ENCODE measurements around the gene THSD7B. TPM values are rescaled to one million over a fixed set of nuclear protein-coding genes. Genes with fewer than 3 reads are reported as not detected.

Gene THSD7B
- total and polyA plus RNA-seq, 10 of the 15 experiments (the other 5 are each of a cell fraction or from before 2014, with no cell fraction given): 0.03 to 0.56 (median 0.28) TPM

DNA sequence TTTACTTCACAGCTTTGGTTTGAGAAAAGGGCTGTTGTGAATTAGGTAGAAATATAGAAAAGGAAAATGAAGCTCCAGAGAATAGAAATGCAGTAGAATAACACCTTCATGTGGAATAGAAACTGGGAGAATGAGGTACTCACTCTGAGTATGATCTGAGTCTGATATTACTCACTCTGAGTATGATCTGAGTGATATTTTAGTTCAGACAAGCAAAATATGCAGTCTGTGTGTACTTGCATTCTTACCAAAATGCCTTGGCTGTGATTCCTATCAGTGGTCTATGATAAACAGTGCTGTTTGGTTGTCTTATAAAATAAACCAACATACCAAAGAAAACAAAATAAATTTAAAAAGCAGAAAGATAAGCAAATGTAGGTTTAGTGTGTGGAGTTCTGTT, 487.6 kb downstream of the THSD7B start:
- POLR2A ChIA-PET: interaction anchor here (0.6 to 0.7 kb wide), 2 partner anchors 31 to 60 kb away, joined by 4 to 6 read pairs; no protein-coding TSS in a partner anchor
- H4K20me1 ChIP-seq (ENCODE audit: control insufficient read depth, insufficient read depth): no peaks in the 10 kb centered on the region
- H3K9ac ChIP-seq (ENCODE audit: control insufficient read depth, insufficient read depth, low read length): no peak overlapping the region
- SMC1A ChIA-PET (ENCODE audit: uncharacterized antibody, unreplicated experiment): no interaction called here
- intact Hi-C loops (cut with micrococcal nuclease; ENCODE audit: unreplicated experiment) (no loop called here), in situ Hi-C loops (cut with MboI) (no loop called here)
- H3K9me3 ChIP-seq (replicated peaks; ENCODE audit: control insufficient read depth, insufficient read depth, low read length): no peaks in the 10 kb centered on the region
- H3K4me3 ChIP-seq: no peak overlapping the region
- no peaks in the 10 kb centered on the region for H3K4me1 ChIP-seq (ENCODE audit: control insufficient read depth, insufficient read depth, low read length)
- no peak overlapping the region for H3K27ac ChIP-seq (ENCODE audit: control insufficient read depth, insufficient read depth)
- H2AFZ ChIP-seq (ENCODE audit: control insufficient read depth, low read depth, low read length): no peak overlapping the region
- H3K79me2 ChIP-seq (ENCODE audit: control insufficient read depth, insufficient read depth, low read length): no peaks in the 10 kb centered on the region
- CTCF ChIA-PET: interaction anchor here (0.8 kb wide), 2 partner anchors 14 to 51 kb away, joined by 3 read pairs; no protein-coding TSS in a partner anchor
- peak; percentile 88 for ATAC-seq
- no TSS peak for BruUV-seq (replicated peaks)
- RAD21 ChIA-PET (ENCODE audit: unreplicated experiment): interaction anchor here (0.7 to 1.1 kb wide), 2 partner anchors 25 to 50 kb away, joined by 3 read pairs; no protein-coding TSS in a partner anchor
- TF ChIP-seq, protein P1, sequence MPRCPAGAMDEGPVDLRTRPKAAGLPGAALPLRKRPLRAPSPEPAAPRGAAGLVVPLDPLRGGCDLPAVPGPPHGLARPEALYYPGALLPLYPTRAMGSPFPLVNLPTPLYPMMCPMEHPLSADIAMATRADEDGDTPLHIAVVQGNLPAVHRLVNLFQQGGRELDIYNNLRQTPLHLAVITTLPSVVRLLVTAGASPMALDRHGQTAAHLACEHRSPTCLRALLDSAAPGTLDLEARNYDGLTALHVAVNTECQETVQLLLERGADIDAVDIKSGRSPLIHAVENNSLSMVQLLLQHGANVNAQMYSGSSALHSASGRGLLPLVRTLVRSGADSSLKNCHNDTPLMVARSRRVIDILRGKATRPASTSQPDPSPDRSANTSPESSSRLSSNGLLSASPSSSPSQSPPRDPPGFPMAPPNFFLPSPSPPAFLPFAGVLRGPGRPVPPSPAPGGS (IDR thresholded peaks at IDR 0.05; ENCODE audit: borderline replicate concordance, insufficient read depth, low read depth, low read length, poor library complexity, severe bottlenecking): peak; percentile 62
- TF ChIP-seq JUNB (IDR thresholded peaks at IDR 0.05) (peak; percentile 63), PML (IDR thresholded peaks at IDR 0.05; ENCODE audit: low read length) (no peak), WRNIP1 (IDR thresholded peaks at IDR 0.05; ENCODE audit: borderline replicate concordance, low read depth, low read length) (no peak), POLR2AphosphoS2 (IDR thresholded peaks at IDR 0.05; ENCODE audit: low read depth, low read length) (no peak)
- no peak for DNase-seq (ENCODE audit: low read depth, low spot score)
- no peak overlapping the region for H3K4me2 ChIP-seq (ENCODE audit: control insufficient read depth, insufficient read depth)
- FAIRE-seq: no peak
- H3K27me3 ChIP-seq (replicated peaks in 1 of 2; ENCODE audit: control insufficient read depth in 2 of 2, insufficient read depth in 2 of 2, low read length in 1 of 2): no peaks in the 10 kb centered on the region
- no peaks in the 10 kb centered on the region for H3K36me3 ChIP-seq (ENCODE audit: control insufficient read depth in 2 of 2, insufficient read depth in 2 of 2, low read length in 1 of 2)

DNA sequence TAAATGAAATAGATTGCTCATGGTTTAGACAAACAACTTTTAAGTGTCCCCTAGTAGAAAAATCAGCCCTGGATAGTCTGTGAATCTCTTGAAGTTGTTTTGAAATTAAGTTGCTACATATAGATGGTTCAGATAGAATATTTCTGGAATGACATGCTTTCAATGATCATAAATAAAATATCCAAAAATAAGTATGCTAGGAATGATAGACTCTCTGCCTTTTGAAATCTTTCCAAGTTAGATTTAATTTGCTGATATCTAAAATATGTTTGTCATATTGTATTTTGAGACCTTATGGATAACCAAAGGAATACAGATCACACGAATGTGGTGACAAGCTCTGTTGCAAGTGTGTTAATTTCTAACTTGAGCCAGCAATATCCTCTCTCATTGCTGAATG, 488.7 kb downstream of the THSD7B start:
- no peaks in the 10 kb centered on the region for H3K27me3 ChIP-seq (replicated peaks in 1 of 2; ENCODE audit: control insufficient read depth in 2 of 2, insufficient read depth in 2 of 2, low read length in 1 of 2)
- no peaks in the 10 kb centered on the region for H3K9me3 ChIP-seq (replicated peaks; ENCODE audit: control insufficient read depth, insufficient read depth, low read length)
- H2AFZ ChIP-seq (ENCODE audit: control insufficient read depth, low read depth, low read length): no peak overlapping the region
- H3K9ac ChIP-seq (ENCODE audit: control insufficient read depth, insufficient read depth, low read length): no peak overlapping the region
- ChIA-PET POLR2A (no interaction called here), RAD21 (ENCODE audit: unreplicated experiment) (no interaction called here), SMC1A (ENCODE audit: uncharacterized antibody, unreplicated experiment) (interaction anchor here (1.3 to 1.8 kb wide), 2 partner anchors 9 to 33 kb away, joined by 3 to 4 read pairs; no protein-coding TSS in a partner anchor), CTCF (interaction anchor here (0.8 kb wide), 2 partner anchors 13 to 102 kb away, joined by 3 read pairs; no protein-coding TSS in a partner anchor)
- H3K27ac ChIP-seq (ENCODE audit: control insufficient read depth, insufficient read depth): no peak overlapping the region
- no peaks in the 10 kb centered on the region for H3K4me1 ChIP-seq (ENCODE audit: control insufficient read depth, insufficient read depth, low read length)
- intact Hi-C loops (cut with micrococcal nuclease; ENCODE audit: unreplicated experiment) (no loop called here), in situ Hi-C loops (cut with MboI) (no loop called here)
- no TSS peak for BruUV-seq (replicated peaks)
- no peak for DNase-seq (ENCODE audit: low read depth, low spot score)
- no peaks in the 10 kb centered on the region for H3K79me2 ChIP-seq (ENCODE audit: control insufficient read depth, insufficient read depth, low read length)
- H3K36me3 ChIP-seq (ENCODE audit: control insufficient read depth in 2 of 2, insufficient read depth in 2 of 2, low read length in 1 of 2): no peaks in the 10 kb centered on the region
- FAIRE-seq: no peak
- no peak for ATAC-seq
- 9% methylated on average over 1 of the region's 1 CpG for WGBS (ENCODE audit: insufficient coverage, insufficient replicate concordance, low lambda C conversion rate, missing lambda C conversion rate)
- no peaks in the 10 kb centered on the region for H4K20me1 ChIP-seq (ENCODE audit: control insufficient read depth, insufficient read depth)
- no peak overlapping the region for H3K4me3 ChIP-seq
- H3K4me2 ChIP-seq (ENCODE audit: control insufficient read depth, insufficient read depth): no peak overlapping the region
- TF ChIP-seq, protein P2, sequence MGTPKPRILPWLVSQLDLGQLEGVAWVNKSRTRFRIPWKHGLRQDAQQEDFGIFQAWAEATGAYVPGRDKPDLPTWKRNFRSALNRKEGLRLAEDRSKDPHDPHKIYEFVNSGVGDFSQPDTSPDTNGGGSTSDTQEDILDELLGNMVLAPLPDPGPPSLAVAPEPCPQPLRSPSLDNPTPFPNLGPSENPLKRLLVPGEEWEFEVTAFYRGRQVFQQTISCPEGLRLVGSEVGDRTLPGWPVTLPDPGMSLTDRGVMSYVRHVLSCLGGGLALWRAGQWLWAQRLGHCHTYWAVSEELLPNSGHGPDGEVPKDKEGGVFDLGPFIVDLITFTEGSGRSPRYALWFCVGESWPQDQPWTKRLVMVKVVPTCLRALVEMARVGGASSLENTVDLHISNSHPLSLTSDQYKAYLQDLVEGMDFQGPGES (IDR thresholded peaks at IDR 0.05): no peak
- TF ChIP-seq CBX3 (IDR thresholded peaks at IDR 0.05; ENCODE audit: borderline replicate concordance, low read depth) (no peak), NFIC (IDR thresholded peaks at IDR 0.05; ENCODE audit: low read depth, low read length) (no peak), LARP7 (IDR thresholded peaks at IDR 0.05) (no peak), RELA (IDR thresholded peaks at IDR 0.05; ENCODE audit: borderline replicate concordance, partially characterized antibody) (no peak), BACH1 (IDR thresholded peaks at IDR 0.05; ENCODE audit: borderline replicate concordance) (no peak)
- TF ChIP-seq, protein P3, sequence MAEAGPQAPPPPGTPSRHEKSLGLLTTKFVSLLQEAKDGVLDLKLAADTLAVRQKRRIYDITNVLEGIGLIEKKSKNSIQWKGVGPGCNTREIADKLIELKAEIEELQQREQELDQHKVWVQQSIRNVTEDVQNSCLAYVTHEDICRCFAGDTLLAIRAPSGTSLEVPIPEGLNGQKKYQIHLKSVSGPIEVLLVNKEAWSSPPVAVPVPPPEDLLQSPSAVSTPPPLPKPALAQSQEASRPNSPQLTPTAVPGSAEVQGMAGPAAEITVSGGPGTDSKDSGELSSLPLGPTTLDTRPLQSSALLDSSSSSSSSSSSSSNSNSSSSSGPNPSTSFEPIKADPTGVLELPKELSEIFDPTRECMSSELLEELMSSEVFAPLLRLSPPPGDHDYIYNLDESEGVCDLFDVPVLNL (IDR thresholded peaks at IDR 0.05; ENCODE audit: low read depth, low read length): no peak
